ENCODE data around the gene SLC38A6. TPM values are rescaled to one million over a fixed set of nuclear protein-coding genes. Genes with fewer than 3 reads are reported as not detected.

SLC38A6 gene
- polyA plus RNA-seq, 1 donor from 2014 or later: 31.9 TPM

DNA sequence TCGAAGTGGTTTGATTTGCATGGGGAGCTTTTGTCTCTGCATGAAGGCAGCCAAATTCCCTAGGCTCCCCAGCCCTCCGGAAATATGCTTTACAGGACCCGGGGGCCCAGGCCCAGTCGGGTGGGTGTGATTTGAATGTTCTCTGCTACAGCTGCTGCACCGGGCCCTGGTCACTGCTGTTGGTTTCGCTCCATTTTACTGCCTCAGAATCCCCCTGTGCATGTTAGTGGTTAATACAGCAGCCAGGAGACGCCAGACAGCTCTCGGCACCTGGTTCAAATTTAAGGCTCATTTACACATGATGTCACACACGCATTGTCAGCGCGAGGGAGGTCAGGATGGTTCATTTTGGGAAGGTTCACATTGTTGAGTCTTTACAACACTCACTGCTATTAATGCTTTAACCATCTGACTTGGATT is 99.6 kb downstream of the SLC38A6 start:
- H3K9me2 ChIP-seq (ENCODE audit: insufficient read depth, low read length): no peaks in the 10 kb centered on the region
- H3K79me2 ChIP-seq (replicated peaks; ENCODE audit: insufficient read depth, low read length): no peaks in the 10 kb centered on the region
- H3K4me2 ChIP-seq (ENCODE audit: low read length): no peak overlapping the region
- H3K4me3 ChIP-seq (ENCODE audit: low read length): no peak overlapping the region
- no peaks in the 10 kb centered on the region for H3K36me3 ChIP-seq (ENCODE audit: insufficient read depth, low read length)
- H3F3A ChIP-seq (ENCODE audit: insufficient read depth, low read length, poor library complexity, severe bottlenecking): no peaks in the 10 kb centered on the region
- no peaks in the 10 kb centered on the region for H4K20me1 ChIP-seq (ENCODE audit: insufficient read depth)
- H3K27me3 ChIP-seq (ENCODE audit: insufficient read depth, low read depth, low read length): no peaks in the 10 kb centered on the region
- no peak overlapping the region for H3K9ac ChIP-seq (ENCODE audit: low read length)
- H2AFZ ChIP-seq (ENCODE audit: low read depth, low read length): no peak overlapping the region
- TF ChIP-seq, protein P1, sequence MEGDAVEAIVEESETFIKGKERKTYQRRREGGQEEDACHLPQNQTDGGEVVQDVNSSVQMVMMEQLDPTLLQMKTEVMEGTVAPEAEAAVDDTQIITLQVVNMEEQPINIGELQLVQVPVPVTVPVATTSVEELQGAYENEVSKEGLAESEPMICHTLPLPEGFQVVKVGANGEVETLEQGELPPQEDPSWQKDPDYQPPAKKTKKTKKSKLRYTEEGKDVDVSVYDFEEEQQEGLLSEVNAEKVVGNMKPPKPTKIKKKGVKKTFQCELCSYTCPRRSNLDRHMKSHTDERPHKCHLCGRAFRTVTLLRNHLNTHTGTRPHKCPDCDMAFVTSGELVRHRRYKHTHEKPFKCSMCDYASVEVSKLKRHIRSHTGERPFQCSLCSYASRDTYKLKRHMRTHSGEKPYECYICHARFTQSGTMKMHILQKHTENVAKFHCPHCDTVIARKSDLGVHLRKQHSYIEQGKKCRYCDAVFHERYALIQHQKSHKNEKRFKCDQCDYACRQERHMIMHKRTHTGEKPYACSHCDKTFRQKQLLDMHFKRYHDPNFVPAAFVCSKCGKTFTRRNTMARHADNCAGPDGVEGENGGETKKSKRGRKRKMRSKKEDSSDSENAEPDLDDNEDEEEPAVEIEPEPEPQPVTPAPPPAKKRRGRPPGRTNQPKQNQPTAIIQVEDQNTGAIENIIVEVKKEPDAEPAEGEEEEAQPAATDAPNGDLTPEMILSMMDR (IDR thresholded peaks at IDR 0.05; ENCODE audit: poor library complexity, severe bottlenecking): no peak
- no peak for TF ChIP-seq MXI1 (conservative IDR thresholded peaks at IDR 0.05; ENCODE audit: poor library complexity, severe bottlenecking)
- TF ChIP-seq EZH2 (IDR thresholded peaks at IDR 0.05; ENCODE audit: borderline replicate concordance, insufficient read depth, low read length, poor library complexity, severe bottlenecking): no peak
- no peak overlapping the region for H3K27ac ChIP-seq (ENCODE audit: low read length)
- no peaks in the 10 kb centered on the region for H3K9me3 ChIP-seq (ENCODE audit: low read length)

DNA sequence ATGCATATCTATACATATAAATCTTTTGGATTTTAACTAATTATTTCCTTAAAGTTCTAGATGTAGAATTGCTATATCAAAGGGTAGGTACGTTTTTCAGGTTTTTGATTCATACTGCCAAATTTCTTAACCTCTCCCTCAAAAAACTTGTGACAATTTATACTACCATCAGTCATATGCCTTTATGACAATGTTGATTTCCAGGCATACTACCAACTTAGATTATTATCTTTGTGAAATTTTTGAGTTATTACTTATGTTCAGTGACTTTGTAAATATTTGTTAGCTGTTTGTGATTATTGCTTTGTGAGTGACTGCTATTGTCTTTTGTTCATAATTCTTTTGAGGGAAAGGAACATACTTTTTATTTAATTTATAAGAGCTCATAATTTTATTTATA is 107.0 kb downstream of the SLC38A6 start:
- H3K9me2 ChIP-seq (ENCODE audit: insufficient read depth, low read length): no peaks in the 10 kb centered on the region
- H3K27me3 ChIP-seq (ENCODE audit: insufficient read depth, low read depth, low read length): no peaks in the 10 kb centered on the region
- H3K9ac ChIP-seq (ENCODE audit: low read length): no peak overlapping the region
- no peak overlapping the region for H3K4me2 ChIP-seq (ENCODE audit: low read length)
- H3K4me3 ChIP-seq (ENCODE audit: low read length): no peak overlapping the region
- no peaks in the 10 kb centered on the region for H3K79me2 ChIP-seq (replicated peaks; ENCODE audit: insufficient read depth, low read length)
- TF ChIP-seq TAF1 (IDR thresholded peaks at IDR 0.05; ENCODE audit: low read depth) (no peak), MXI1 (conservative IDR thresholded peaks at IDR 0.05; ENCODE audit: poor library complexity, severe bottlenecking) (no peak), RAD21 (conservative IDR thresholded peaks at IDR 0.05) (no peak), SMC3 (conservative IDR thresholded peaks at IDR 0.05; ENCODE audit: poor library complexity) (no peak), EZH2 (IDR thresholded peaks at IDR 0.05; ENCODE audit: borderline replicate concordance, insufficient read depth, low read length, poor library complexity, severe bottlenecking) (no peak), EP300 (conservative IDR thresholded peaks at IDR 0.05; ENCODE audit: poor library complexity, severe bottlenecking) (no peak), POLR2AphosphoS5 (IDR thresholded peaks at IDR 0.05) (no peak)
- TF ChIP-seq, protein P1 (IDR thresholded peaks at IDR 0.05; ENCODE audit: poor library complexity, severe bottlenecking): no peak
- TF ChIP-seq, protein P2, sequence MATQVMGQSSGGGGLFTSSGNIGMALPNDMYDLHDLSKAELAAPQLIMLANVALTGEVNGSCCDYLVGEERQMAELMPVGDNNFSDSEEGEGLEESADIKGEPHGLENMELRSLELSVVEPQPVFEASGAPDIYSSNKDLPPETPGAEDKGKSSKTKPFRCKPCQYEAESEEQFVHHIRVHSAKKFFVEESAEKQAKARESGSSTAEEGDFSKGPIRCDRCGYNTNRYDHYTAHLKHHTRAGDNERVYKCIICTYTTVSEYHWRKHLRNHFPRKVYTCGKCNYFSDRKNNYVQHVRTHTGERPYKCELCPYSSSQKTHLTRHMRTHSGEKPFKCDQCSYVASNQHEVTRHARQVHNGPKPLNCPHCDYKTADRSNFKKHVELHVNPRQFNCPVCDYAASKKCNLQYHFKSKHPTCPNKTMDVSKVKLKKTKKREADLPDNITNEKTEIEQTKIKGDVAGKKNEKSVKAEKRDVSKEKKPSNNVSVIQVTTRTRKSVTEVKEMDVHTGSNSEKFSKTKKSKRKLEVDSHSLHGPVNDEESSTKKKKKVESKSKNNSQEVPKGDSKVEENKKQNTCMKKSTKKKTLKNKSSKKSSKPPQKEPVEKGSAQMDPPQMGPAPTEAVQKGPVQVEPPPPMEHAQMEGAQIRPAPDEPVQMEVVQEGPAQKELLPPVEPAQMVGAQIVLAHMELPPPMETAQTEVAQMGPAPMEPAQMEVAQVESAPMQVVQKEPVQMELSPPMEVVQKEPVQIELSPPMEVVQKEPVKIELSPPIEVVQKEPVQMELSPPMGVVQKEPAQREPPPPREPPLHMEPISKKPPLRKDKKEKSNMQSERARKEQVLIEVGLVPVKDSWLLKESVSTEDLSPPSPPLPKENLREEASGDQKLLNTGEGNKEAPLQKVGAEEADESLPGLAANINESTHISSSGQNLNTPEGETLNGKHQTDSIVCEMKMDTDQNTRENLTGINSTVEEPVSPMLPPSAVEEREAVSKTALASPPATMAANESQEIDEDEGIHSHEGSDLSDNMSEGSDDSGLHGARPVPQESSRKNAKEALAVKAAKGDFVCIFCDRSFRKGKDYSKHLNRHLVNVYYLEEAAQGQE (IDR thresholded peaks at IDR 0.05; ENCODE audit: borderline replicate concordance): no peak
- no peaks in the 10 kb centered on the region for H3K9me3 ChIP-seq (ENCODE audit: low read length)
- no peaks in the 10 kb centered on the region for H3K36me3 ChIP-seq (ENCODE audit: insufficient read depth, low read length)
- no peak overlapping the region for H3K27ac ChIP-seq (ENCODE audit: low read length)
- no peak overlapping the region for H2AFZ ChIP-seq (ENCODE audit: low read depth, low read length)
- no peaks in the 10 kb centered on the region for H4K20me1 ChIP-seq (ENCODE audit: insufficient read depth)
- H3F3A ChIP-seq (ENCODE audit: insufficient read depth, low read length, poor library complexity, severe bottlenecking): no peaks in the 10 kb centered on the region

All from neural cell (in vitro differentiated cells).